HCT116 (cell line): Measurements from ENCODE around the gene ZNF462. TPM values are rescaled to one million over a fixed set of nuclear protein-coding genes. Genes with fewer than 3 reads are reported as not detected.
A peak's percentile ranks its signal among the peaks of the same experiment; 100 is the strongest.

ENCODE experiments used
- ATAC-seq: fragments of 200-7000 bp; cut with Tn5 transposase; 2 replicates; pipeline ENCODE4 v1.9.1; 2020; ENCODE audit warnings: mild to moderate bottlenecking, moderate library complexity
- BruUV-seq: library from RNA; stranded (reverse); fragments of 400-500 nt; replicated peaks from 2 replicates; lab custom pipeline; 2021; lab: Mats Ljungman, UMichigan
- CTCF ChIA-PET: fragments of 300-600 bp; sonication (Branson Sonifier 250); formaldehyde crosslinking; loops from one replicate; lab custom pipeline; 2021; ENCODE audit warnings: antibody characterized with exemption; lab: Charles Lee
- POLR2A ChIA-PET: fragments of 300-600, 350-600 bp; sonication (Branson Sonifier 250); formaldehyde crosslinking; loops from one replicate; lab custom pipeline; 2021; ENCODE audit warnings: antibody characterized with exemption; lab: Charles Lee
- RAD21 ChIA-PET, 2 experiments: fragments of 300-600 bp; sonication (Branson Sonifier 250); formaldehyde crosslinking; loops; one replicate each; lab custom pipeline; 2023; ENCODE audit warnings: low total read pairs in 2 of 2; ENCODE audit not compliant: uncharacterized antibody in 2 of 2, unreplicated experiment in 2 of 2, low non-redundant PET in 1 of 2; lab: Charles Lee
- DNase-seq: peaks from one replicate; pipeline ENCODE4 v3.0.0-alpha.2; 2010; ENCODE audit warnings: low read depth, low spot score
- H2AFZ ChIP-seq: fragments of 200-600 bp; shearing (Covaris generic), sonication (generic); 2 replicates; pipeline ENCODE4 v1.6.1; 2017; ENCODE audit warnings: low read depth, mixed run types, mixed read lengths, antibody characterized with exemption, low read length; ENCODE audit not compliant: poor library complexity, severe bottlenecking
- H3K27ac ChIP-seq: 2 replicates; pipeline ENCODE4 v1.5.1; 2012; ENCODE audit warnings: low read depth, low read length
- H3K27me3 ChIP-seq: fragments of 200-600 bp; sonication (generic); 2 replicates; pipeline ENCODE4 v1.6.1; 2016; ENCODE audit warnings: mixed run types, low read length, mixed read lengths; ENCODE audit not compliant: insufficient read depth
- H3K36me3 ChIP-seq, 2 experiments: fragments of 200-500 bp in 1 of 2; fragments of 200-600 bp in 1 of 2; sonication (Bioruptor generic) in 1 of 2; sonication (generic) in 1 of 2; 2 replicates each; pipeline versions ENCODE4 v1.5.1 to v1.6.1; 2014 to 2016; ENCODE audit warnings: low read length in 2 of 2, inconsistent platforms in 1 of 2, mixed read lengths in 1 of 2, mixed run types in 1 of 2; ENCODE audit not compliant: insufficient read depth in 2 of 2, control insufficient read depth in 1 of 2
- H3K4me1 ChIP-seq, 2 experiments: fragments of 200-600 bp in 1 of 2; sonication (generic) in 1 of 2; 2 replicates each; pipeline versions ENCODE4 v1.5.1 to v1.6.1; 2012 to 2017; ENCODE audit warnings: low read length in 2 of 2, inconsistent platforms in 1 of 2, mild to moderate bottlenecking in 1 of 2, mixed read lengths in 1 of 2, mixed run types in 1 of 2, moderate library complexity in 1 of 2; ENCODE audit not compliant: insufficient read depth in 2 of 2, control insufficient read depth in 1 of 2
- H3K4me2 ChIP-seq: fragments of 200-600 bp; sonication (generic); 2 replicates; pipeline ENCODE4 v1.6.1; 2017; ENCODE audit warnings: mixed run types, low read length, mixed read lengths
- H3K4me3 ChIP-seq, 2 experiments: fragments of 200-600 bp in 1 of 2; sonication (generic) in 1 of 2; replicated peaks in 1 of 2; 2 replicates each; pipeline ENCODE4 v1.5.1; 2011 to 2016; ENCODE audit warnings: low read length in 2 of 2, control low read depth in 1 of 2, low read depth in 1 of 2, mild to moderate bottlenecking in 1 of 2, mixed read lengths in 1 of 2, mixed run types in 1 of 2
- H3K79me2 ChIP-seq: fragments of 200-600 bp; sonication (generic); 2 replicates; pipeline ENCODE4 v1.6.1; 2017; ENCODE audit warnings: mild to moderate bottlenecking, mixed run types, low read length, moderate library complexity, mixed read lengths; ENCODE audit not compliant: insufficient read depth
- H3K9ac ChIP-seq: fragments of 200-600 bp; sonication (generic); 2 replicates; pipeline ENCODE4 v1.6.1; 2016; ENCODE audit warnings: low read length, mixed read lengths
- H3K9me2 ChIP-seq: fragments of 200-600 bp; sonication (generic), shearing (Covaris generic); 2 replicates; pipeline ENCODE4 v1.6.1; 2017; ENCODE audit warnings: mixed run types, mild to moderate bottlenecking, moderate library complexity; ENCODE audit not compliant: insufficient read depth
- H3K9me3 ChIP-seq, 2 experiments: fragments of 200-500 bp in 1 of 2; fragments of 200-600 bp in 1 of 2; sonication (Bioruptor generic) in 1 of 2; sonication (generic) in 1 of 2; 2 replicates each; pipeline ENCODE4 v1.6.1; 2014 to 2017; ENCODE audit warnings: low read length in 2 of 2, mixed read lengths in 2 of 2, inconsistent platforms in 1 of 2, low read depth in 1 of 2, mild to moderate bottlenecking in 1 of 2, mixed run types in 1 of 2, moderate library complexity in 1 of 2; ENCODE audit not compliant: control insufficient read depth in 1 of 2, insufficient read depth in 1 of 2
- H4K20me1 ChIP-seq: fragments of 200-600 bp; sonication (generic), shearing (Covaris generic); 2 replicates; pipeline ENCODE4 v1.6.1; 2017; ENCODE audit warnings: mixed run types, mild to moderate bottlenecking, moderate library complexity; ENCODE audit not compliant: insufficient read depth
- ATF3 ChIP-seq: IDR thresholded peaks from 2 replicates; pipeline ENCODE4 v1.6.1; 2012
- ELF1 ChIP-seq: IDR thresholded peaks from 2 replicates; pipeline ENCODE4 v1.6.1; 2012; ENCODE audit warnings: low read depth, borderline replicate concordance
- EZH2phosphoT487 ChIP-seq: fragments of 200-600 bp; IDR thresholded peaks from 2 replicates; pipeline ENCODE4 v1.6.1; 2018; ENCODE audit warnings: antibody characterized with exemption, borderline replicate concordance
- POLR2A ChIP-seq: IDR thresholded peaks from 2 replicates; pipeline ENCODE4 v1.7.0; 2011; ENCODE audit warnings: borderline replicate concordance; ENCODE audit not compliant: insufficient read depth, insufficient read length; ENCODE audit errors: extremely low read depth
- POLR2AphosphoS5 ChIP-seq: IDR thresholded peaks from 2 replicates; pipeline ENCODE4 v1.6.1; 2011; ENCODE audit warnings: mild to moderate bottlenecking, low read depth, low read length, moderate library complexity
- TCF7L2 ChIP-seq: IDR thresholded peaks from 2 replicates; pipeline ENCODE4 v1.7.0; 2011; ENCODE audit warnings: borderline replicate concordance, inconsistent platforms; ENCODE audit not compliant: insufficient read depth, insufficient read length; ENCODE audit errors: extremely low read depth
- ZBTB33 ChIP-seq: IDR thresholded peaks from 2 replicates; pipeline ENCODE4 v1.6.1; 2011; ENCODE audit warnings: mild to moderate bottlenecking, low read length, moderate library complexity; ENCODE audit not compliant: insufficient replicate concordance; ENCODE audit errors: extremely low read depth
- intact Hi-C: fragments of 100-400 bp; cut with micrococcal nuclease; formaldehyde crosslinking; loops from 2 replicates; pipeline ENCODE4 v1.10.0; 2022
- total RNA-seq: library from RNA; stranded (reverse); gene quantifications from one replicate; pipeline ENCODE4 v1.2.1, GENCODE V29; 2021; ENCODE audit not compliant: unreplicated experiment

Gene ZNF462
- total RNA-seq, 1 experiment from 2014 or later, result 18.1 TPM

- TF ChIP-seq ATF3 (no peak), POLR2A (no peak), ZBTB33 (no peak)
Observed at GRCh38 chr9:106947106-106947900, 84.3 kb downstream of the ZNF462 start (continued).

- DNase-seq, result no peak
- POLR2A ChIA-PET, result no interaction called here
- H3K9me2 ChIP-seq, result no peaks in the 10 kb centered on the region
- no peaks in the 10 kb centered on the region for H3K9me3 ChIP-seq
- no peak overlapping the region for H3K9ac ChIP-seq
- BruUV-seq, result no TSS peak
- H3K36me3 ChIP-seq, result no peaks in the 10 kb centered on the region
- no peak for TF ChIP-seq EZH2phosphoT487
- TF ChIP-seq POLR2AphosphoS5, result no peak
- TF ChIP-seq TCF7L2, result peak; percentile 10
- no peak for TF ChIP-seq ELF1
- H2AFZ ChIP-seq, result no peak overlapping the region
- H3K4me3 ChIP-seq, result no peak overlapping the region
- no peaks in the 10 kb centered on the region for H3K27me3 ChIP-seq
- no peaks in the 10 kb centered on the region for H3K79me2 ChIP-seq
- no peak for ATAC-seq
- intact Hi-C loops, result no loop called here
- H3K4me1 ChIP-seq, result peaks cover 0 to 5% of the 10 kb centered on the region in 2 experiments; a peak in 1 of 4 replicates
- RAD21 ChIA-PET, result no interaction called here
- H4K20me1 ChIP-seq, result no peaks in the 10 kb centered on the region
- H3K4me2 ChIP-seq, result no peak overlapping the region
- CTCF ChIA-PET, result no interaction called here
- H3K27ac ChIP-seq, result no peak overlapping the region
Observed at GRCh38 chr9:106953174-106953573, 90.2 kb downstream of the ZNF462 start.
